ENCODE measurements around the gene LPAR3. TPM values are rescaled to one million over a fixed set of nuclear protein-coding genes. Genes with fewer than 3 reads are reported as not detected.

LPAR3 gene
- total RNA-seq, 4 donors from 2014 or later, result 0.72 TPM; not detected in 3

DNA sequence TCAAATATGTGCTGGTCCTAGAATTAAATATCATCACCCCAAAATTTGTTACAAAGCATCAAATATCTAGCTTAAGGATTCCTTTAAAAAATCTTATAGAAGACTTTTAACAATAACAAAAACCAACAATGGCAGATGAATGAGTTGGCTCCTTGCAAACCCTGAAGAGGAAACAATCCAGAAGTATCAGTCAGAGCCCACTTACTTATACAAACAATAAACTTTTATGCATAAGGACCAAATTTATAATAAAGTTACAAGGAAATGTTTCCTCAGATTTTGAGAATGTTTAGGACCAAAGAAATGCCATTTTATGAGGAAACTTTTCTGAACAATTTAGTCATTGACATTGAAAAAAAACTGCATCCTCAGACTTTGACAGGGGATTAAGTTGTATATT is 52.7 kb downstream of the LPAR3 start:
- DNase-seq (ENCODE audit: low spot score) (no peak), ATAC-seq (ENCODE audit: low FRiP score) (no peak)
- TF ChIP-seq, protein P1, sequence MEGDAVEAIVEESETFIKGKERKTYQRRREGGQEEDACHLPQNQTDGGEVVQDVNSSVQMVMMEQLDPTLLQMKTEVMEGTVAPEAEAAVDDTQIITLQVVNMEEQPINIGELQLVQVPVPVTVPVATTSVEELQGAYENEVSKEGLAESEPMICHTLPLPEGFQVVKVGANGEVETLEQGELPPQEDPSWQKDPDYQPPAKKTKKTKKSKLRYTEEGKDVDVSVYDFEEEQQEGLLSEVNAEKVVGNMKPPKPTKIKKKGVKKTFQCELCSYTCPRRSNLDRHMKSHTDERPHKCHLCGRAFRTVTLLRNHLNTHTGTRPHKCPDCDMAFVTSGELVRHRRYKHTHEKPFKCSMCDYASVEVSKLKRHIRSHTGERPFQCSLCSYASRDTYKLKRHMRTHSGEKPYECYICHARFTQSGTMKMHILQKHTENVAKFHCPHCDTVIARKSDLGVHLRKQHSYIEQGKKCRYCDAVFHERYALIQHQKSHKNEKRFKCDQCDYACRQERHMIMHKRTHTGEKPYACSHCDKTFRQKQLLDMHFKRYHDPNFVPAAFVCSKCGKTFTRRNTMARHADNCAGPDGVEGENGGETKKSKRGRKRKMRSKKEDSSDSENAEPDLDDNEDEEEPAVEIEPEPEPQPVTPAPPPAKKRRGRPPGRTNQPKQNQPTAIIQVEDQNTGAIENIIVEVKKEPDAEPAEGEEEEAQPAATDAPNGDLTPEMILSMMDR (IDR thresholded peaks at IDR 0.05), result no peak

DNA sequence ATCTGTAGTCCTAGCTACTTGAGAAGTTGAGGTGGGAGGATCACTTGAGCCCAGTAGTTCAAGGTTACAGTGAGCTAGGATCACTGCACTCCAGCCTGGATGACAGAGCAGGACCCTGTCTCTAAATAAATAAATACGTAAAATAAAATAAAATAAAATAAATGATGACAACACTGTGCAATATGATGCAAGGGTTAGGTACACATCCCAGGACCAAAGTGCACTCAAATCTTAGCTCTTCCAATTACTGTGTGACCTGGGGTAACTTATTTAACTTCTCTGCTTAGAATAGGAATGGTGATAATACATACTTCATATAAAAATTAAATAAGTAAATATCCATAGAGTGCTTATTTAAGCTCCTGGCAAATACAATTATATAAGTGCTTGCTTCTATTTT is 53.5 kb downstream of the LPAR3 start:
- no peak for ATAC-seq (ENCODE audit: low FRiP score)

DNA sequence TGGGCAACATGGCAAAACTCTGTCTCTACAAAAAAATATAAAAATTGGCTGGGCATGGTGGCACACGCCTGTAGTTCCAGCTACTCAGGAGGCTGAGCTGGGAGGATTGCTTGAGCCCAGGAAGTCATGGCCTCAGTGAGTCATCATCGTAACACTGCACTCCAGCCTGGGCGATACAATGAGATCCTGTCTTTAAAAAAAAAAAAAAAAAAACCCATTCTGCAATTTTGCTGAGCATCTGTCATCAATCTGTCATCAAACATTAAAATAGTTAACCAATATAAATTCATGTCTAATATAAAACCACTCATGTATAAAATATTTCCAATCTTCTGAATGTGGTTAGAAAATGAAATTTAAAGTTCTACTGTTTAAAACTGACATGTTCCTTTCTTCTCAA is 56.9 kb downstream of the LPAR3 start:
- DNase-seq (ENCODE audit: low spot score) (no peak), ATAC-seq (ENCODE audit: low FRiP score) (no peak)
- TF ChIP-seq, protein P1 (IDR thresholded peaks at IDR 0.05), result no peak

More for the DNA sequence above, 53.5 kb downstream of the LPAR3 start:
- TF ChIP-seq, protein P1 (IDR thresholded peaks at IDR 0.05), result no peak
- no peak for DNase-seq (ENCODE audit: low spot score)

DNA sequence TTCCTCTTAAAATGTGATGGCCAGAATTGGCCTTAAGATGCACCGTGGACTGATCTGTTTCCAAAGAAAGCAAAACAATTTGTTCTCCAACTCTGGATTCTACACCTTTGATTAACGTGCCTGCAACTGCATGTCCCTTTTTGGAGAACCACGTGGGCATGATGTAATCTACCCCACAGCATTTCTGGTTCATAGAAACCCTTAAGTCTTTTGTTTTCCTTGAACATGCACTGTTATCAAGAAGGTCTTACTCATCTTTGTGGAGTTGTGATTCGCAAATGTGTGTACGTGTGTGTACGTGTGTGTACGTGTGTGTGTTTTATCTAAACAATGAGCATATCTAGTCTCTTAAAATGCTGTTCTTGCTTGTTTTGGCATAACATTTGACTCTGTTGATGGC is 57.8 kb downstream of the LPAR3 start:
- DNase-seq (ENCODE audit: low spot score) (no peak), ATAC-seq (ENCODE audit: low FRiP score) (no peak)
- TF ChIP-seq, protein P1 (IDR thresholded peaks at IDR 0.05), result no peak

DNA sequence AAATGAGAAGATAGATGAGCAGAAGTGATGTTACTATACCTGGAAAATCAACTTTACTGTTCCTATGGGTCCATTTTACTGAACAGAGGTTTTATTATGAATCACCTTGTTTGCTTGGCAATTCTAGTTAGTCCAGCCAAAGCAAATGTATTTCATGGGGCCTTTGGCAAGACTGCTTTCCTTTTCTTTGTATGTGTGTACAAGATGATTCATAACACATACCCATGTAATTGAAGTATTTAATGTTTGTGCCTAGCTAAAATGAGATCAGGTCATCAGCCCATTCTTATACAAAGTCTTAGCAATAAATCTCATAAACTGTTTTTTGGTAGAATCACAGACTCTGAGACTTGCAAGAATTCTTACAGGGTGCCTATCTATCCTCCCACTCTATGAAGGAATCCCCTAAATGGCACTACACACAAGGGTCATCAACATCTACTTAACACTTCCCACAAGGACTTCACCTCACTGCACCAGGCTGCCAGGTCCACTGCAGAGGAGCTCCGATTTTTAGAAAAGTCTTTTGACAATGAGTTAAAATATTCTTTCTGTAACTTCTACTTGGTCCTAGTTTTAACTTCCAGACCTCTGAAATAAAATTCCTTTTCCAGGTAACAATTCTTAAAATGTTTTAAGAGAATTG is 58.5 kb downstream of the LPAR3 start:
- DNase-seq (ENCODE audit: low spot score) (no peak), ATAC-seq (ENCODE audit: low FRiP score) (no peak)
- TF ChIP-seq, protein P1 (IDR thresholded peaks at IDR 0.05), result no peak

DNA sequence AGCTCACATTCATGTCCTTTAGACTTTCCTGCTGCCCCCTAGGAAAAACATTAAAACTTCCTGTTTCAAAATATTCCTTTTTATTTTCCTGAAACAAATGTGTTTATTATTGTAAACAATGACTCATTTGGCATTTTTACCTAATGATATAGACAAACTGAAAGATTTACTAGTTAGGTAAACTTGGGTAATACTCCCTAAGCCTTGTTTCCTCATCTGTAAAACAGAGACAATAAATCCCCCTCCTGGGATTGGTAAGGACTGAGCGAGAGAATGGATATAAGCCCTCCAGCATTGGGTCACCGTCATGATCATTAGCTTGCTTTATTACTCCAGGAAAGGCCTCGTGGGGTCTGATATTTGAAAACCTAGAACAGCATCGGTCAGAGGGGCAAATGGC is 59.8 kb downstream of the LPAR3 start:
- TF ChIP-seq, protein P1 (IDR thresholded peaks at IDR 0.05), result no peak
- ATAC-seq (ENCODE audit: low FRiP score) (no peak), DNase-seq (ENCODE audit: low spot score) (no peak)

DNA sequence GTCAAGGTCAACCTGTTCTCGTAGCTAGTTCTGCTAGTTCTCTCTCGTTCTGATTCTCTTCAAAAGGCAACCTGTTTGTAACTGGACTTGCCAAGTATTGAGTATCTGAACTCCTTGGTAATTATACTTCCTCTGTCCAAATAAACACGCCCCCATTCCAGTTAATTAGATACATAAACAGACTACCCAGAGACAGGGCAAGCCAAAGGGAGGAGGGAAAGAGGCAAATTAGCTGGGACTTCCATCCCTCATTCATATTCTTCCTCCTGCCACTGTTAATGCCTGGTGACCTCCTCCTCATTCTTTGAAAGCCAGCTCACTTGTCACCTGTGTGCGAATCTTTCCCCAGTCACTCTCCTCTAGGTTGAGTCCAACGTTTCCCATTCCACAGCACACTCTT is 62.9 kb downstream of the LPAR3 start:
- TF ChIP-seq, protein P1 (IDR thresholded peaks at IDR 0.05), result no peak

More for the DNA sequence above, 62.9 kb downstream of the LPAR3 start:
- ATAC-seq (ENCODE audit: low FRiP score) (no peak), DNase-seq (ENCODE audit: low spot score) (no peak)
